Caco-2 (cell line): ENCODE results near the gene C4orf50. TPM values are rescaled to one million over a fixed set of nuclear protein-coding genes. Genes with fewer than 3 reads are reported as not detected.

Experiments
- BruUV-seq: library from RNA; stranded (reverse); fragments of 400-500 nt; replicated peaks from 2 replicates; lab custom pipeline; 2021; lab: Mats Ljungman, UMichigan
- CTCF ChIA-PET: fragments of 300-600 bp; sonication (Branson Sonifier 250); formaldehyde crosslinking; loops from one replicate; lab custom pipeline; 2022; ENCODE audit warnings: antibody characterized with exemption; lab: Charles Lee
- POLR2A ChIA-PET: fragments of 300-600 bp; sonication (Branson Sonifier 250); formaldehyde crosslinking; loops from one replicate; lab custom pipeline; 2022; ENCODE audit warnings: antibody characterized with exemption; lab: Charles Lee
- DNase-seq, 2 experiments: peaks; one replicate each; pipeline versions ENCODE4 v3.0.0 to v3.0.0-alpha.2; 2020 to 2022
- H3K27me3 ChIP-seq: replicated peaks from 2 replicates; pipeline ENCODE4 v1.6.0; 2011; ENCODE audit warnings: low read length; ENCODE audit not compliant: control insufficient read depth, insufficient read depth
- H3K36me3 ChIP-seq: 2 replicates; pipeline ENCODE4 v1.5.1; 2011; ENCODE audit warnings: low read length; ENCODE audit not compliant: control insufficient read depth, insufficient read depth
- H3K4me1 ChIP-seq: fragments of 250-450 bp; sonication (Bioruptor Pico); 2 replicates; pipeline ENCODE4 v1.5.1; 2020; ENCODE audit warnings: mild to moderate bottlenecking
- H3K4me3 ChIP-seq: 2 replicates; pipeline ENCODE4 v1.5.1; 2011; ENCODE audit warnings: low read depth, mild to moderate bottlenecking, control low read depth, low read length
- H3K9me3 ChIP-seq: fragments of 250-450 bp; sonication (Bioruptor Pico); 2 replicates; pipeline ENCODE4 v1.5.1; 2020; ENCODE audit warnings: mild to moderate bottlenecking, moderate library complexity
- H3K27ac Mint-ChIP-seq: one replicate; pipeline ENCODE4 v1.8.0; 2022; ENCODE audit warnings: mixed read lengths; ENCODE audit not compliant: unreplicated experiment
- H3K27me3 Mint-ChIP-seq: one replicate; pipeline ENCODE4 v1.8.0; 2022; ENCODE audit warnings: mixed read lengths; ENCODE audit not compliant: insufficient read depth, unreplicated experiment
- H3K36me3 Mint-ChIP-seq: one replicate; pipeline ENCODE4 v1.8.0; 2022; ENCODE audit warnings: mild to moderate bottlenecking, mixed read lengths; ENCODE audit not compliant: insufficient read depth, unreplicated experiment
- H3K4me1 Mint-ChIP-seq: one replicate; pipeline ENCODE4 v1.8.0; 2022; ENCODE audit warnings: low read depth, mixed read lengths; ENCODE audit not compliant: unreplicated experiment
- H3K4me3 Mint-ChIP-seq: one replicate; pipeline ENCODE4 v1.8.0; 2022; ENCODE audit warnings: mild to moderate bottlenecking, moderate library complexity, mixed read lengths; ENCODE audit not compliant: unreplicated experiment
- H3K9me3 Mint-ChIP-seq: one replicate; pipeline ENCODE4 v1.8.0; 2022; ENCODE audit warnings: mixed read lengths; ENCODE audit not compliant: unreplicated experiment
- intact Hi-C: fragments of 100-400 bp; cut with micrococcal nuclease; formaldehyde crosslinking; loops from one replicate; pipeline ENCODE4 v1.10.0; 2022; ENCODE audit not compliant: unreplicated experiment
- total RNA-seq: library from RNA; stranded (reverse); gene quantifications from 2 replicates; pipeline ENCODE4 v1.2.3, GENCODE V29; 2022
- TF ChIP-seq, protein P1 (sequence below), 2 experiments: fragments of 200-600 bp in 1 of 2; IDR thresholded peaks; 1 replicate in 1 of 2; 2 replicates in 1 of 2; pipeline versions ENCODE4 v1.5.1 to v1.8.0; 2011 to 2022; ENCODE audit warnings: antibody characterized with exemption in 1 of 2, control low read depth in 1 of 2, inconsistent platforms in 1 of 2, low read depth in 1 of 2, low read length in 1 of 2, mild to moderate bottlenecking in 1 of 2, moderate library complexity in 1 of 2; ENCODE audit not compliant: insufficient read depth in 1 of 2, severe bottlenecking in 1 of 2, unreplicated experiment in 1 of 2

The C4orf50 gene
- total RNA-seq, 1 experiment from 2014 or later: not detected

- no TSS peak for BruUV-seq
- Mint-ChIP-seq H3K4me3 (no peak within 1 kb of the TSS), H3K27ac (no peak within 1 kb of the TSS), H3K27me3 (peaks cover 14% of the 10 kb centered on the region), H3K9me3 (no peaks in the 10 kb centered on the region), H3K4me1 (no peaks in the 10 kb centered on the region), H3K36me3 (no peaks in the 10 kb centered on the region)
- Histone ChIP-seq H3K36me3 (no peaks in the 10 kb centered on the region), H3K9me3 (no peaks in the 10 kb centered on the region), H3K4me1 (no peaks in the 10 kb centered on the region), H3K4me3 (no peak within 1 kb of the TSS), H3K27me3 (no peaks in the 10 kb centered on the region)
- intact Hi-C loops: no loop called here
- ChIA-PET POLR2A (no interaction called here), CTCF (no interaction called here)
- TF ChIP-seq, protein P1, sequence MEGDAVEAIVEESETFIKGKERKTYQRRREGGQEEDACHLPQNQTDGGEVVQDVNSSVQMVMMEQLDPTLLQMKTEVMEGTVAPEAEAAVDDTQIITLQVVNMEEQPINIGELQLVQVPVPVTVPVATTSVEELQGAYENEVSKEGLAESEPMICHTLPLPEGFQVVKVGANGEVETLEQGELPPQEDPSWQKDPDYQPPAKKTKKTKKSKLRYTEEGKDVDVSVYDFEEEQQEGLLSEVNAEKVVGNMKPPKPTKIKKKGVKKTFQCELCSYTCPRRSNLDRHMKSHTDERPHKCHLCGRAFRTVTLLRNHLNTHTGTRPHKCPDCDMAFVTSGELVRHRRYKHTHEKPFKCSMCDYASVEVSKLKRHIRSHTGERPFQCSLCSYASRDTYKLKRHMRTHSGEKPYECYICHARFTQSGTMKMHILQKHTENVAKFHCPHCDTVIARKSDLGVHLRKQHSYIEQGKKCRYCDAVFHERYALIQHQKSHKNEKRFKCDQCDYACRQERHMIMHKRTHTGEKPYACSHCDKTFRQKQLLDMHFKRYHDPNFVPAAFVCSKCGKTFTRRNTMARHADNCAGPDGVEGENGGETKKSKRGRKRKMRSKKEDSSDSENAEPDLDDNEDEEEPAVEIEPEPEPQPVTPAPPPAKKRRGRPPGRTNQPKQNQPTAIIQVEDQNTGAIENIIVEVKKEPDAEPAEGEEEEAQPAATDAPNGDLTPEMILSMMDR (IDR thresholded peaks at IDR 0.05; ENCODE audit: insufficient read depth in 1 of 2, low read depth in 1 of 2, low read length in 1 of 2, severe bottlenecking in 1 of 2, unreplicated experiment in 1 of 2): no peak
- DNase-seq: no peak
Observed at GRCh38 chr4:5893004-5893580, 125.1 kb downstream of the C4orf50 start, which contains the start of gene CRMP1. TSS of gene CRMP1 (minus strand) at chr4:5893086. CDS start at chr4:5892969, 117 bp downstream.

DNA sequence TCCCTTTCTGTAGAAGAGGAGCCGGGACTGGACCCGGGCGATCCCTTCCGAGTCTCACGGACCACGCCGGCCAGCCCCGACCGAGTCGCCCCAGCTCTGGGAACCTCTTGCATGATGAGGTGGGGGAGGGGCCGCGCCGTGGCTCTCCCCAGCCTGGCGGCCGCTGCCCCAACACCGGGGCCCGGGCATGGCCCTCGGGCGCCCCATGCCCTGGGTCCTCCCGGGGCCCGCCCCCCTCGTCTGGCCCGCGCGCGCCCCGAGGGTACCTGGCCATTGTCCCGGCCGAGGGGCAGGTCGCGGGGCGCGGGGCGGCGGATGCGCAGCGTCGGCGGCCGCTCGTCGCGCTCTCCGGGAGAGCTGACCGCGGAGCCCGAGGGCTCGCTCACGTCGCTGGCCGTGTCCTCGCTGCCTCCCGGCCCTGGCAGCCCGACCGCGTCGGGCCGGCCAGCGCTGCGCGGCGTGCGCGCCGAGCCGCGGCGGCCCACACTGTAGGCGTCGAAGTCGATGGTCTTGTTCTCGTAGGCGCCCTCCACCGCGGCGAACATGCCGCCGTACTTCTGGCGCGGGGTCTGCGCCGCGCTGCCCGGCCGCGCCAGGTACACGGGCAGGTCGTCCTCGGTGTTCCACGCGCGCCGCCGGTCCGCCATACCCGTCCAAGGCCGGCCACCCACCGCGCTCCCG lies 125.8 kb downstream of the C4orf50 start:
- H3K9me3 ChIP-seq: no peaks in the 10 kb centered on the region
- TF ChIP-seq, protein P1 (IDR thresholded peaks at IDR 0.05; ENCODE audit: insufficient read depth in 1 of 2, low read depth in 1 of 2, low read length in 1 of 2, severe bottlenecking in 1 of 2, unreplicated experiment in 1 of 2): no peak
- Mint-ChIP-seq H3K4me1 (no peaks in the 10 kb centered on the region), H3K4me3 (no peak overlapping the region), H3K27me3 (peaks cover 14% of the 10 kb centered on the region), H3K9me3 (no peaks in the 10 kb centered on the region), H3K27ac (no peak overlapping the region), H3K36me3 (no peaks in the 10 kb centered on the region)
- H3K36me3 ChIP-seq: no peaks in the 10 kb centered on the region
- ChIA-PET POLR2A (no interaction called here), CTCF (no interaction called here)
- no peaks in the 10 kb centered on the region for H3K4me1 ChIP-seq
- H3K4me3 ChIP-seq: no peak overlapping the region
- no TSS peak for BruUV-seq
- no peaks in the 10 kb centered on the region for H3K27me3 ChIP-seq
- no peak for DNase-seq
- intact Hi-C loops: no loop called here

- CTCF ChIA-PET: no interaction called here
Observed at GRCh38 chr4:5891563-5892322, 126.5 kb downstream of the C4orf50 start.

More at GRCh38 chr4:5891563-5892322, 126.5 kb downstream of the C4orf50 start:
- POLR2A ChIA-PET: no interaction called here
- Mint-ChIP-seq H3K4me3 (no peak overlapping the region), H3K36me3 (no peaks in the 10 kb centered on the region), H3K9me3 (no peaks in the 10 kb centered on the region), H3K27me3 (peaks cover 11% of the 10 kb centered on the region), H3K4me1 (no peaks in the 10 kb centered on the region), H3K27ac (no peak overlapping the region)
- no peaks in the 10 kb centered on the region for H3K4me1 ChIP-seq
- no peaks in the 10 kb centered on the region for H3K36me3 ChIP-seq
- BruUV-seq: no TSS peak
- no peak overlapping the region for H3K4me3 ChIP-seq
- DNase-seq: no peak
- intact Hi-C loops: no loop called here
- TF ChIP-seq, protein P1 (IDR thresholded peaks at IDR 0.05; ENCODE audit: insufficient read depth in 1 of 2, low read depth in 1 of 2, low read length in 1 of 2, severe bottlenecking in 1 of 2, unreplicated experiment in 1 of 2): no peak
- H3K9me3 ChIP-seq: no peaks in the 10 kb centered on the region
- H3K27me3 ChIP-seq: no peaks in the 10 kb centered on the region
